MCF 10A (cell line): ENCODE measurements around the gene EHBP1L1. TPM values are rescaled to one million over a fixed set of nuclear protein-coding genes. Genes with fewer than 3 reads are reported as not detected.

Source experiments
- BruUV-seq: library from RNA; stranded (reverse); fragments of 400-500 nt; replicated peaks from 2 replicates; lab custom pipeline; 2021; lab: Mats Ljungman, UMichigan
- CTCF ChIA-PET: fragments of 300-600 bp; sonication (Branson Sonifier 250); formaldehyde crosslinking; extraction: SDS; loops from one replicate; lab custom pipeline; 2021; ENCODE audit warnings: antibody characterized with exemption, inconsistent platforms; lab: Yijun Ruan, JAX
- POLR2A ChIA-PET: fragments of 300-600, 350-650 bp; sonication (Branson Sonifier 250); formaldehyde crosslinking; extraction: SDS; loops from one replicate; lab custom pipeline; 2020; ENCODE audit warnings: antibody characterized with exemption, inconsistent platforms; lab: Yijun Ruan, JAX
- DNase-seq: peaks from one replicate; pipeline ENCODE4 v3.0.0-alpha.2; 2018; ENCODE audit not compliant: unreplicated experiment
- H3K27ac Mint-ChIP-seq: one replicate; pipeline ENCODE4 v1.8.0; 2022; ENCODE audit warnings: mild to moderate bottlenecking, low read depth, mixed read lengths; ENCODE audit not compliant: unreplicated experiment
- H3K27me3 Mint-ChIP-seq: one replicate; pipeline ENCODE4 v1.8.0; 2022; ENCODE audit warnings: mixed read lengths; ENCODE audit not compliant: insufficient read depth, unreplicated experiment
- H3K36me3 Mint-ChIP-seq: one replicate; pipeline ENCODE4 v1.8.0; 2022; ENCODE audit warnings: mild to moderate bottlenecking, moderate library complexity, mixed read lengths; ENCODE audit not compliant: insufficient read depth, unreplicated experiment
- H3K4me1 Mint-ChIP-seq: one replicate; pipeline ENCODE4 v1.8.0; 2022; ENCODE audit warnings: mixed read lengths; ENCODE audit not compliant: insufficient read depth, unreplicated experiment
- H3K4me3 Mint-ChIP-seq: one replicate; pipeline ENCODE4 v1.8.0; 2022; ENCODE audit warnings: mild to moderate bottlenecking, moderate library complexity, mixed read lengths; ENCODE audit not compliant: unreplicated experiment
- H3K9me3 Mint-ChIP-seq: one replicate; pipeline ENCODE4 v1.8.0; 2022; ENCODE audit warnings: mixed read lengths; ENCODE audit not compliant: unreplicated experiment
- CTCF ChIP-seq: fragments of 200-600 bp; IDR thresholded peaks from one replicate; pipeline ENCODE4 v1.8.0; 2022; ENCODE audit warnings: antibody characterized with exemption, mild to moderate bottlenecking; ENCODE audit not compliant: unreplicated experiment
- intact Hi-C: fragments of 100-400 bp; cut with micrococcal nuclease; formaldehyde crosslinking; loops from 2 replicates; pipeline ENCODE4 v1.14.1; 2022
- total RNA-seq: library from RNA; stranded (reverse); gene quantifications from 2 replicates; pipeline ENCODE4 v1.2.3, GENCODE V29; 2022

EHBP1L1 gene
- total RNA-seq, 1 experiment from 2014 or later = 31.3 TPM

- DNase-seq = no peak
- H3K9me3 Mint-ChIP-seq = no peaks in the 10 kb centered on the region
- peaks cover 40% of the 10 kb centered on the region for H3K36me3 Mint-ChIP-seq
- H3K4me3 Mint-ChIP-seq = peak overlapping the region; percentile 97
- CTCF ChIA-PET = interaction anchor here (1.9 kb wide), 2 partner anchors 16 to 37 kb away, joined by 10 to 16 read pairs; no protein-coding TSS in a partner anchor
- intact Hi-C loops = loop anchor here (1.0 kb wide), 1 partner anchor 38 kb away; the partner anchor contains the start of gene PCNX3
- peaks cover 28% of the 10 kb centered on the region for H3K4me1 Mint-ChIP-seq
- no peak for TF ChIP-seq CTCF
- H3K27ac Mint-ChIP-seq = peak overlapping the region; percentile 90
- BruUV-seq = no TSS peak
- POLR2A ChIA-PET = interaction anchor here (0.6 to 3.7 kb wide), 12 partner anchors 9 to 323 kb away, joined by 3 to 60 read pairs (median 5); partner anchors contain the start of genes CFL1, FOSL1, KCNK7 and MAP3K11
- no peaks in the 10 kb centered on the region for H3K27me3 Mint-ChIP-seq
Observed at GRCh38 chr11:65577756-65578109, 1.9 kb downstream of the EHBP1L1 start.

- intact Hi-C loops = no loop called here
- H3K27ac Mint-ChIP-seq = peak overlapping the region; percentile 68
- TF ChIP-seq CTCF = no peak
- peaks cover 40% of the 10 kb centered on the region for H3K36me3 Mint-ChIP-seq
- peak overlapping the region; percentile 97 for H3K4me3 Mint-ChIP-seq
- no peaks in the 10 kb centered on the region for H3K9me3 Mint-ChIP-seq
- POLR2A ChIA-PET = interaction anchor here (0.5 to 3.7 kb wide), 7 partner anchors 9 to 322 kb away, joined by 3 to 60 read pairs (median 5); partner anchors contain the start of genes FOSL1, MAP3K11 and PCNX3
- H3K4me1 Mint-ChIP-seq = peaks cover 28% of the 10 kb centered on the region
- BruUV-seq = no TSS peak
- no peaks in the 10 kb centered on the region for H3K27me3 Mint-ChIP-seq
- CTCF ChIA-PET = interaction anchor here (1.9 kb wide), 2 partner anchors 16 to 37 kb away, joined by 10 to 16 read pairs; no protein-coding TSS in a partner anchor
- no peak for DNase-seq
Observed at GRCh38 chr11:65578134-65578533, 2.3 kb downstream of the EHBP1L1 start.

GRCh38 chr11:65578667-65579066 is 2.8 kb downstream of the EHBP1L1 start:
- POLR2A ChIA-PET = no interaction called here
- peaks cover 36% of the 10 kb centered on the region for H3K36me3 Mint-ChIP-seq
- no peaks in the 10 kb centered on the region for H3K9me3 Mint-ChIP-seq
- peaks cover 28% of the 10 kb centered on the region for H3K4me1 Mint-ChIP-seq
- no peak for TF ChIP-seq CTCF
- BruUV-seq = no TSS peak
- no peak for DNase-seq
- intact Hi-C loops = no loop called here
- H3K4me3 Mint-ChIP-seq = peak overlapping the region; percentile 3
- no peaks in the 10 kb centered on the region for H3K27me3 Mint-ChIP-seq
- CTCF ChIA-PET = interaction anchor here (1.9 kb wide), 1 partner anchor 15 kb away, joined by 10 read pairs; no protein-coding TSS in a partner anchor
- peak overlapping the region; percentile 68 for H3K27ac Mint-ChIP-seq

- Mint-ChIP-seq H3K36me3 (peaks cover 35% of the 10 kb centered on the region), H3K9me3 (no peaks in the 10 kb centered on the region), H3K27me3 (no peaks in the 10 kb centered on the region), H3K4me1 (peaks cover 28% of the 10 kb centered on the region), H3K27ac (no peak overlapping the region), H3K4me3 (no peak overlapping the region)
- DNase-seq = no peak
- CTCF ChIA-PET = interaction anchor here (0.7 to 1.9 kb wide), 2 partner anchors 9 to 15 kb away, joined by 3 to 10 read pairs; partner anchors contain the start of gene ZNRD2
- no TSS peak for BruUV-seq
- POLR2A ChIA-PET = no interaction called here
- intact Hi-C loops = no loop called here
- no peak for TF ChIP-seq CTCF
Observed at GRCh38 chr11:65579291-65579690, 3.4 kb downstream of the EHBP1L1 start.
